GM23248 (cell line): ENCODE results near the gene TFB1M. TPM values are rescaled to one million over a fixed set of nuclear protein-coding genes. Genes with fewer than 3 reads are reported as not detected.

Experiments
- DNase-seq: peaks from one replicate; pipeline ENCODE4 v3.0.0-alpha.2; 2015
- H2AFZ ChIP-seq: fragments of 200-600 bp; sonication (generic); 2 replicates; pipeline ENCODE4 v1.6.1; 2016; ENCODE audit warnings: antibody characterized with exemption
- H3F3A ChIP-seq: fragments of 200-600 bp; sonication (generic); 2 replicates; pipeline ENCODE4 v1.6.1; 2016; ENCODE audit warnings: mild to moderate bottlenecking, antibody characterized with exemption, mixed run types; ENCODE audit not compliant: insufficient read depth
- H3K27ac ChIP-seq: fragments of 200-600 bp; sonication (generic); 2 replicates; pipeline ENCODE4 v1.5.1; 2016; ENCODE audit warnings: mild to moderate bottlenecking
- H3K27me3 ChIP-seq: fragments of 200-600 bp; sonication (generic); replicated peaks from 2 replicates; pipeline ENCODE4 v1.6.1; 2016; ENCODE audit warnings: mild to moderate bottlenecking; ENCODE audit not compliant: insufficient read depth
- H3K36me3 ChIP-seq: fragments of 200-600 bp; sonication (generic); 2 replicates; pipeline ENCODE4 v1.6.1; 2016; ENCODE audit warnings: low read depth, mild to moderate bottlenecking
- H3K4me1 ChIP-seq: fragments of 200-600 bp; sonication (generic); 2 replicates; pipeline ENCODE4 v1.6.1; 2016; ENCODE audit warnings: mild to moderate bottlenecking; ENCODE audit not compliant: insufficient read depth
- H3K4me2 ChIP-seq: fragments of 200-600 bp; sonication (generic); one replicate; pipeline ENCODE4 v1.6.1; 2016; ENCODE audit warnings: mild to moderate bottlenecking; ENCODE audit not compliant: unreplicated experiment
- H3K4me3 ChIP-seq: fragments of 200-600 bp; sonication (generic); 2 replicates; pipeline ENCODE4 v1.5.1; 2016; ENCODE audit warnings: mild to moderate bottlenecking
- H3K79me2 ChIP-seq: fragments of 200-600 bp; sonication (generic); 2 replicates; pipeline ENCODE4 v1.6.1; 2016; ENCODE audit warnings: mild to moderate bottlenecking; ENCODE audit not compliant: insufficient read depth
- H3K9ac ChIP-seq: fragments of 200-600 bp; sonication (generic); 2 replicates; pipeline ENCODE4 v1.6.1; 2016; ENCODE audit warnings: mild to moderate bottlenecking
- H3K9me2 ChIP-seq: fragments of 200-600 bp; sonication (generic); 2 replicates; pipeline ENCODE4 v1.6.1; 2016; ENCODE audit warnings: mixed run types, mild to moderate bottlenecking, moderate library complexity; ENCODE audit not compliant: insufficient read depth
- H3K9me3 ChIP-seq: fragments of 200-600 bp; sonication (generic); one replicate; pipeline ENCODE4 v1.6.1; 2017; ENCODE audit warnings: low read depth
- H4K20me1 ChIP-seq: fragments of 200-600 bp; sonication (generic); 2 replicates; pipeline ENCODE4 v1.6.0; 2016; ENCODE audit not compliant: insufficient read depth
- EZH2 ChIP-seq: fragments of 200-600 bp; sonication (generic); IDR thresholded peaks from 2 replicates; pipeline ENCODE4 v1.6.1; 2018; ENCODE audit warnings: antibody characterized with exemption, mild to moderate bottlenecking; ENCODE audit not compliant: insufficient read depth, poor library complexity, severe bottlenecking
- EZH2phosphoT487 ChIP-seq: fragments of 200-600 bp; sonication (generic); IDR thresholded peaks from 2 replicates; pipeline ENCODE4 v1.6.1; 2018; ENCODE audit warnings: antibody characterized with exemption, moderate library complexity, mild to moderate bottlenecking, low read depth; ENCODE audit not compliant: insufficient read depth
- WGBS, 2 experiments: methylation state at CpG; one replicate each; pipeline ENCODE4 v1.1.6; 2015 to 2017; ENCODE audit warnings: low lambda C conversion rate in 2 of 2, low coverage in 1 of 2; ENCODE audit errors: missing lambda C conversion rate in 2 of 2; 5-methylcytosine and 5-hydroxymethylcytosine counted together
- in situ Hi-C: fragments of 300-500 bp; cut with MboI; formaldehyde crosslinking; loops from 2 replicates; pipeline ENCODE4 v1.15.0; 2020
- polyA plus RNA-seq: library from polyadenylated mRNA; unstranded; fragments of >200 nt; fragmentation: Nextera tagmentation; extraction: Ambion mirVana; gene quantifications from 2 replicates; pipeline ENCODE4 v1.2.1, GENCODE V29; 2016
- total RNA-seq: library from RNA; depleted of rRNA; stranded (reverse); fragments of >200 nt; shearing (Covaris generic); gene quantifications from 2 replicates; pipeline ENCODE4 v1.2.3, GENCODE V29; 2014; rRNA removed

The TFB1M gene
- total and polyA plus RNA-seq, 2 experiments from 2014 or later, result 9.0 to 14.0 TPM

- no peak overlapping the region for H2AFZ ChIP-seq
- TF ChIP-seq EZH2 (no peak), EZH2phosphoT487 (no peak)
- no peaks in the 10 kb centered on the region for H3K36me3 ChIP-seq
- WGBS, 2 experiments, result 80 to 81% methylated on average over 3 of the region's 3 CpGs
- H3K9me3 ChIP-seq, result no peaks in the 10 kb centered on the region
- H3K9me2 ChIP-seq, result no peaks in the 10 kb centered on the region
- no peak overlapping the region for H3K27ac ChIP-seq
- no peaks in the 10 kb centered on the region for H3F3A ChIP-seq
- no peak overlapping the region for H3K4me3 ChIP-seq
- no peaks in the 10 kb centered on the region for H3K79me2 ChIP-seq
- in situ Hi-C loops, result no loop called here
- H3K4me1 ChIP-seq, result no peaks in the 10 kb centered on the region
- H3K9ac ChIP-seq, result no peak overlapping the region
- no peaks in the 10 kb centered on the region for H3K27me3 ChIP-seq
- H4K20me1 ChIP-seq, result no peaks in the 10 kb centered on the region
- no peak overlapping the region for H3K4me2 ChIP-seq
- DNase-seq, result no peak
These were observed 102.2 kb downstream of the TFB1M start for GRCh38 chr6:155212106-155212505.

GRCh38 chr6:155207223-155207622 lies 107.1 kb downstream of the TFB1M start:
- Histone ChIP-seq H3K4me2 (no peak overlapping the region), H3K36me3 (no peaks in the 10 kb centered on the region), H3K27ac (no peak overlapping the region), H3K27me3 (no peaks in the 10 kb centered on the region), H3K4me3 (no peak overlapping the region), H3K9me2 (no peaks in the 10 kb centered on the region), H3K4me1 (peaks cover 2% of the 10 kb centered on the region), H3K9me3 (no peaks in the 10 kb centered on the region), H3K9ac (no peak overlapping the region), H3K79me2 (no peaks in the 10 kb centered on the region), H2AFZ (no peak overlapping the region), H3F3A (peaks cover 2% of the 10 kb centered on the region; the same call in 1 of the 2 replicates), H4K20me1 (no peaks in the 10 kb centered on the region)
- no peak for DNase-seq
- WGBS, 2 experiments, result 98% methylated on average over 5 of the region's 5 CpGs
- no peak for TF ChIP-seq EZH2phosphoT487
- no peak for TF ChIP-seq EZH2
- in situ Hi-C loops, result no loop called here

Other genes starting within 250 kb of the TFB1M start
- gene CLDN20, start 50.5 kb downstream of the TFB1M start, total RNA-seq, result not detected in 2 replicates
- not detected in 2 replicates for gene CLDN20, start 50.5 kb downstream of the TFB1M start, polyA plus RNA-seq
- not detected in 2 replicates for gene NOX3, start 141.4 kb upstream of the TFB1M start, total RNA-seq
- not detected in 2 replicates for gene NOX3, start 141.4 kb upstream of the TFB1M start, polyA plus RNA-seq